GM18508 (cell line): ENCODE measurements around the gene SLC25A21.
"Not testable (repeated sequence)": the region's sequence is repeated elsewhere in the genome, so short reads cannot be mapped to it uniquely, and the experiment has no call there.

Experiments used
- ATAC-seq: cut with Tn5 transposase; IDR thresholded peaks from one replicate; pipeline ENCODE4 v1.9.1; 2021; ENCODE audit warnings: moderate number of reproducible peaks; ENCODE audit not compliant: insufficient read depth, unreplicated experiment

The SLC25A21 gene

GRCh38 chr14:37093364-37093763 lies 79.0 kb downstream of the SLC25A21 start:
- no peak for ATAC-seq

GRCh38 chr14:37091651-37092050 lies 80.8 kb downstream of the SLC25A21 start:
- ATAC-seq = no peak

- ATAC-seq = no peak
Observed at GRCh38 chr14:37090026-37090425, 82.4 kb downstream of the SLC25A21 start.

- ATAC-seq = no peak
Observed at GRCh38 chr14:37089410-37089809, 83.0 kb downstream of the SLC25A21 start.

- no peak for ATAC-seq
Observed at GRCh38 chr14:37088356-37089215, 83.8 kb downstream of the SLC25A21 start.

GRCh38 chr14:37087520-37087919 lies 84.9 kb downstream of the SLC25A21 start:
- no peak for ATAC-seq

GRCh38 chr14:37083599-37083998 lies 88.8 kb downstream of the SLC25A21 start:
- ATAC-seq = no peak

GRCh38 chr14:37082449-37082848 lies 90.0 kb downstream of the SLC25A21 start:
- no peak for ATAC-seq

- no peak for ATAC-seq
Observed at GRCh38 chr14:37081856-37082255, 90.5 kb downstream of the SLC25A21 start.

GRCh38 chr14:37081218-37081617 lies 91.2 kb downstream of the SLC25A21 start:
- ATAC-seq = no peak

GRCh38 chr14:37078131-37078530 lies 94.3 kb downstream of the SLC25A21 start:
- ATAC-seq = no peak

- ATAC-seq = not testable (repeated sequence)
Observed at GRCh38 chr14:37074320-37074719, 98.1 kb downstream of the SLC25A21 start.

- ATAC-seq = no peak
Observed at GRCh38 chr14:37063467-37064240, 108.8 kb downstream of the SLC25A21 start.

- no peak for ATAC-seq
Observed at GRCh38 chr14:37062191-37062803, 110.1 kb downstream of the SLC25A21 start.

GRCh38 chr14:37061697-37062096 lies 110.7 kb downstream of the SLC25A21 start:
- no peak for ATAC-seq

- no peak for ATAC-seq
Observed at GRCh38 chr14:37060496-37061260, 111.7 kb downstream of the SLC25A21 start.

- ATAC-seq = no peak
Observed at GRCh38 chr14:37057776-37058175, 114.6 kb downstream of the SLC25A21 start.

GRCh38 chr14:37056473-37056872 lies 115.9 kb downstream of the SLC25A21 start:
- no peak for ATAC-seq

- no peak for ATAC-seq
Observed at GRCh38 chr14:37054869-37055268, 117.5 kb downstream of the SLC25A21 start.

- ATAC-seq = no peak
Observed at GRCh38 chr14:37054144-37054543, 118.3 kb downstream of the SLC25A21 start.
